Panc1 (cell line): ENCODE data around the gene DRD3. TPM values are rescaled to one million over a fixed set of nuclear protein-coding genes. Genes with fewer than 3 reads are reported as not detected.

ENCODE experiments used
- ATAC-seq: fragments of 200-7000 bp; cut with Tn5 transposase; 2 replicates; pipeline ENCODE4 v1.9.1; 2020; ENCODE audit warnings: mild to moderate bottlenecking, moderate library complexity
- BruUV-seq: library from RNA; stranded (reverse); fragments of 400-500 nt; replicated peaks from 2 replicates; lab custom pipeline; 2021; lab: Mats Ljungman, UMichigan
- CTCF ChIA-PET: fragments of 300-600 bp; sonication (Branson Sonifier 250); formaldehyde crosslinking; loops from one replicate; lab custom pipeline; 2022; ENCODE audit warnings: antibody characterized with exemption; lab: Charles Lee
- POLR2A ChIA-PET: fragments of 300-600 bp; sonication (Branson Sonifier 250); formaldehyde crosslinking; loops from one replicate; lab custom pipeline; 2022; ENCODE audit warnings: antibody characterized with exemption; lab: Charles Lee
- DNase-seq: peaks from one replicate; pipeline ENCODE4 v3.0.0-alpha.2; 2010; ENCODE audit warnings: low read depth, low spot score
- H3K27ac ChIP-seq: 2 replicates; pipeline ENCODE4 v1.5.1; 2011; ENCODE audit warnings: mild to moderate bottlenecking, low read length, inconsistent platforms
- H3K27me3 ChIP-seq: fragments of 200-500 bp; sonication (Bioruptor generic); 2 replicates; pipeline ENCODE4 v1.6.0; 2014; ENCODE audit warnings: low read length, inconsistent platforms; ENCODE audit not compliant: control insufficient read depth, insufficient read depth
- H3K36me3 ChIP-seq: fragments of 200-500 bp; sonication (Bioruptor generic); 2 replicates; pipeline ENCODE4 v1.5.1; 2014; ENCODE audit warnings: inconsistent platforms, mild to moderate bottlenecking, low read length, moderate library complexity; ENCODE audit not compliant: control insufficient read depth, insufficient read depth
- H3K4me1 ChIP-seq: 2 replicates; pipeline ENCODE4 v1.5.1; 2011; ENCODE audit warnings: inconsistent platforms, mild to moderate bottlenecking, low read length, moderate library complexity; ENCODE audit not compliant: control insufficient read depth, insufficient read depth
- H3K4me3 ChIP-seq, 2 experiments: 2 replicates each; pipeline ENCODE4 v1.5.1; 2011 to 2012; ENCODE audit warnings: low read depth in 2 of 2, low read length in 2 of 2, mild to moderate bottlenecking in 2 of 2, inconsistent platforms in 1 of 2, moderate library complexity in 1 of 2
- H3K9me3 ChIP-seq: fragments of 200-500 bp; sonication (Bioruptor generic); 2 replicates; pipeline ENCODE4 v1.5.1; 2014; ENCODE audit warnings: low read depth, mild to moderate bottlenecking, inconsistent platforms, low read length, moderate library complexity; ENCODE audit not compliant: control insufficient read depth, insufficient read depth
- POLR2AphosphoS5 ChIP-seq: IDR thresholded peaks from 2 replicates; pipeline ENCODE4 v1.6.1; 2012; ENCODE audit warnings: mild to moderate bottlenecking, low read depth, low read length, moderate library complexity
- SIN3A ChIP-seq: IDR thresholded peaks from 2 replicates; pipeline ENCODE4 v1.6.1; 2012; ENCODE audit warnings: low read depth, mild to moderate bottlenecking, low read length, moderate library complexity, borderline replicate concordance; ENCODE audit not compliant: insufficient read depth
- TCF7L2 ChIP-seq: IDR thresholded peaks from 2 replicates; pipeline ENCODE4 v1.6.1; 2011; ENCODE audit warnings: mild to moderate bottlenecking, low read depth, low read length, inconsistent platforms
- in situ Hi-C: cut with HindIII; loops from 2 replicates; pipeline ENCODE4 v1.10.0; 2016; ENCODE audit warnings: low sequenced_read_pairs, low pct_unique_long_range_greater_than_20kb
- intact Hi-C: fragments of 100-400 bp; cut with micrococcal nuclease; formaldehyde crosslinking; loops from one replicate; pipeline ENCODE4 v1.10.0; 2022; ENCODE audit not compliant: unreplicated experiment
- total RNA-seq: library from RNA; stranded (reverse); gene quantifications from one replicate; pipeline ENCODE4 v1.2.1, GENCODE V29; 2021; ENCODE audit not compliant: unreplicated experiment
- TF ChIP-seq, protein P1 (sequence below): fragments of 450-650 bp; IDR thresholded peaks from 2 replicates; pipeline ENCODE4 v1.5.1; 2017; ENCODE audit warnings: mild to moderate bottlenecking
- TF ChIP-seq, protein P2 (sequence below), 2 experiments: IDR thresholded peaks; 2 replicates each; pipeline ENCODE4 v1.6.1; 2011 to 2012; ENCODE audit warnings: low read depth in 2 of 2, control low read depth in 1 of 2, low read length in 1 of 2, mild to moderate bottlenecking in 1 of 2, moderate library complexity in 1 of 2; ENCODE audit not compliant: insufficient read depth in 1 of 2

The DRD3 gene
- total RNA-seq, 1 experiment from 2014 or later: not detected

DNA sequence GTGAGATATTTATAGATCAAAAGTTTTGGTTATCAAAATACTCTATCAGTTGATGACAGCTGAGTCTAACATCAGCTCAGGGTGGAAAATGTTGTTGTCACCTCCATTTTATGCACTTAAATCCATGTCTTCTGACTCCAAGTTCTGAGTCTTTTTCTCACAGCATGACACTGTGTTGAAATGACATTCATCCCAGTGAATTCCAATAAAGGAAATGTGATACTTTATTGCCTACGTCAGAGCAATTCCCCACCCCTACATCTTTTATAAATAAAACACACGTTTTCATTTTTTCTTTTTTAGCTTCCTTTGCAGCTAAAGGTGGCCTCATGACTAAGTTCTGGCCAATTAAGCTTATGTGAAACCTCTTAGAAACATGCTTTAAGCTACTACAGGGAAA, 10.7 kb downstream of the DRD3 start:
- POLR2A ChIA-PET: no interaction called here

DNA sequence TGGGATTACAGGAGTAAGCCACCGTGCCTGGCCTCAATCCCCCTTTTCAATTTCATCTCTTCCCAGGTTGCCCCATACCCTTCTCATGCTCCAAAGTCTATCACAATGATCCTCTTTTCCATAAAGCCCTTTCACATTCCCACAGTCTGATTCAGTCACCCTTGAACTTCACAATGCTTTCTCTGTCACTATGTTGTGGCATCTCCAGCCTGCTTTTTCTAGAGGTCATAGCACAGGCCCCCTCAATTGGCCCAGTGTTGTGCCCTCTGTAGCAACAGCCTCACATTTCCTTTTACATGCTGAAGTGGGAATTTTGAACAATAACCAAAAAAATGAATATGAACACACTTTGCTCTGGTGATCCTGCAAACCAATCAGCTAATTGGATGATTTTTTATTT, 21.5 kb downstream of the DRD3 start:
- ChIA-PET CTCF (interaction anchor here (0.7 kb wide), 1 partner anchor 1065 kb away, joined by 11 read pairs; no protein-coding TSS in a partner anchor), POLR2A (interaction anchor here (0.7 kb wide), 1 partner anchor 580 kb away, joined by 7 read pairs; no protein-coding TSS in a partner anchor)
- Histone ChIP-seq H3K4me1 (0 out of 2 replicates have a peak, but pooled peaks cover 5% of the 10 kb centered on the region), H3K9me3 (no peaks in the 10 kb centered on the region), H3K4me3 (no peak overlapping the region), H3K36me3 (no peaks in the 10 kb centered on the region), H3K27ac (no peak overlapping the region), H3K27me3 (peaks cover 23% of the 10 kb centered on the region; the same call in 1 of the 2 replicates)
- TF ChIP-seq SIN3A (no peak), TCF7L2 (no peak), POLR2AphosphoS5 (no peak)
- TF ChIP-seq, protein P1, sequence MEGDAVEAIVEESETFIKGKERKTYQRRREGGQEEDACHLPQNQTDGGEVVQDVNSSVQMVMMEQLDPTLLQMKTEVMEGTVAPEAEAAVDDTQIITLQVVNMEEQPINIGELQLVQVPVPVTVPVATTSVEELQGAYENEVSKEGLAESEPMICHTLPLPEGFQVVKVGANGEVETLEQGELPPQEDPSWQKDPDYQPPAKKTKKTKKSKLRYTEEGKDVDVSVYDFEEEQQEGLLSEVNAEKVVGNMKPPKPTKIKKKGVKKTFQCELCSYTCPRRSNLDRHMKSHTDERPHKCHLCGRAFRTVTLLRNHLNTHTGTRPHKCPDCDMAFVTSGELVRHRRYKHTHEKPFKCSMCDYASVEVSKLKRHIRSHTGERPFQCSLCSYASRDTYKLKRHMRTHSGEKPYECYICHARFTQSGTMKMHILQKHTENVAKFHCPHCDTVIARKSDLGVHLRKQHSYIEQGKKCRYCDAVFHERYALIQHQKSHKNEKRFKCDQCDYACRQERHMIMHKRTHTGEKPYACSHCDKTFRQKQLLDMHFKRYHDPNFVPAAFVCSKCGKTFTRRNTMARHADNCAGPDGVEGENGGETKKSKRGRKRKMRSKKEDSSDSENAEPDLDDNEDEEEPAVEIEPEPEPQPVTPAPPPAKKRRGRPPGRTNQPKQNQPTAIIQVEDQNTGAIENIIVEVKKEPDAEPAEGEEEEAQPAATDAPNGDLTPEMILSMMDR: no peak
- TF ChIP-seq, protein P2, sequence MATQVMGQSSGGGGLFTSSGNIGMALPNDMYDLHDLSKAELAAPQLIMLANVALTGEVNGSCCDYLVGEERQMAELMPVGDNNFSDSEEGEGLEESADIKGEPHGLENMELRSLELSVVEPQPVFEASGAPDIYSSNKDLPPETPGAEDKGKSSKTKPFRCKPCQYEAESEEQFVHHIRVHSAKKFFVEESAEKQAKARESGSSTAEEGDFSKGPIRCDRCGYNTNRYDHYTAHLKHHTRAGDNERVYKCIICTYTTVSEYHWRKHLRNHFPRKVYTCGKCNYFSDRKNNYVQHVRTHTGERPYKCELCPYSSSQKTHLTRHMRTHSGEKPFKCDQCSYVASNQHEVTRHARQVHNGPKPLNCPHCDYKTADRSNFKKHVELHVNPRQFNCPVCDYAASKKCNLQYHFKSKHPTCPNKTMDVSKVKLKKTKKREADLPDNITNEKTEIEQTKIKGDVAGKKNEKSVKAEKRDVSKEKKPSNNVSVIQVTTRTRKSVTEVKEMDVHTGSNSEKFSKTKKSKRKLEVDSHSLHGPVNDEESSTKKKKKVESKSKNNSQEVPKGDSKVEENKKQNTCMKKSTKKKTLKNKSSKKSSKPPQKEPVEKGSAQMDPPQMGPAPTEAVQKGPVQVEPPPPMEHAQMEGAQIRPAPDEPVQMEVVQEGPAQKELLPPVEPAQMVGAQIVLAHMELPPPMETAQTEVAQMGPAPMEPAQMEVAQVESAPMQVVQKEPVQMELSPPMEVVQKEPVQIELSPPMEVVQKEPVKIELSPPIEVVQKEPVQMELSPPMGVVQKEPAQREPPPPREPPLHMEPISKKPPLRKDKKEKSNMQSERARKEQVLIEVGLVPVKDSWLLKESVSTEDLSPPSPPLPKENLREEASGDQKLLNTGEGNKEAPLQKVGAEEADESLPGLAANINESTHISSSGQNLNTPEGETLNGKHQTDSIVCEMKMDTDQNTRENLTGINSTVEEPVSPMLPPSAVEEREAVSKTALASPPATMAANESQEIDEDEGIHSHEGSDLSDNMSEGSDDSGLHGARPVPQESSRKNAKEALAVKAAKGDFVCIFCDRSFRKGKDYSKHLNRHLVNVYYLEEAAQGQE (IDR thresholded peaks at IDR 0.05; ENCODE audit: insufficient read depth in 1 of 2, low read depth in 2 of 2, low read length in 1 of 2): no peak
- in situ Hi-C loops: no loop called here
- DNase-seq (no peak), ATAC-seq (no peak)
- BruUV-seq: no TSS peak
- intact Hi-C loops: no loop called here

More for the DNA sequence above, 10.7 kb downstream of the DRD3 start:
- TF ChIP-seq, protein P2 (IDR thresholded peaks at IDR 0.05; ENCODE audit: insufficient read depth in 1 of 2, low read depth in 2 of 2, low read length in 1 of 2): no peak
- TF ChIP-seq, protein P1: no peak
- TF ChIP-seq POLR2AphosphoS5 (no peak), SIN3A (no peak), TCF7L2 (no peak)
- Histone ChIP-seq H3K9me3 (no peaks in the 10 kb centered on the region), H3K27ac (no peak overlapping the region), H3K4me3 (no peak overlapping the region), H3K27me3 (peaks cover 8% of the 10 kb centered on the region; the same call in 1 of the 2 replicates), H3K4me1 (no peaks in the 10 kb centered on the region), H3K36me3 (no peaks in the 10 kb centered on the region)
- no peak for ATAC-seq
- DNase-seq: no peak
- no TSS peak for BruUV-seq
- intact Hi-C loops: no loop called here
- CTCF ChIA-PET: interaction anchor here (0.6 kb wide), 1 partner anchor 15 kb away, joined by 7 read pairs; no protein-coding TSS in a partner anchor
- in situ Hi-C loops: no loop called here
